Stimulated activated CD4-positive, alpha-beta T cell treated with anti-CD3 and anti-CD28 coated beads, TNF-alpha, amount 100 ng/mL, for 4 hours (primary cell): ENCODE measurements around the gene RPL18A.
"Not testable (repeated sequence)": the region's sequence is repeated elsewhere in the genome, so short reads cannot be mapped to it uniquely, and the experiment has no call there.

ENCODE experiments used
- DNase-seq, 3 experiments: peaks; one replicate each; pipeline ENCODE4 v3.0.0-alpha.2; 2020; ENCODE audit warnings: low read depth in 3 of 3

Gene RPL18A

GRCh38 chr19:17866964-17867486 lies 7.3 kb downstream of the RPL18A start:
- no peak for DNase-seq

- no peak for DNase-seq
Observed at GRCh38 chr19:17868669-17869068, 9.0 kb downstream of the RPL18A start.

GRCh38 chr19:17869114-17869608 lies 9.5 kb downstream of the RPL18A start:
- DNase-seq = no peak

- no peak for DNase-seq
Observed at GRCh38 chr19:17871032-17871877, 11.5 kb downstream of the RPL18A start.

GRCh38 chr19:17871878-17872250 lies 12.2 kb downstream of the RPL18A start, which contains the start of gene SLC5A5:
TSS of gene SLC5A5 (plus strand) at chr19:17871945. CDS start at chr19:17872320, 375 bp downstream.
- no peak for DNase-seq

- DNase-seq = peak in 1 of 3 experiments; percentile 34
Observed at GRCh38 chr19:17872251-17873001, 12.7 kb downstream of the RPL18A start.

- peak in 2 of 3 experiments; percentile 56 to 59 for DNase-seq
Observed at GRCh38 chr19:17873786-17874757, 14.4 kb downstream of the RPL18A start.

GRCh38 chr19:17874758-17875135 lies 15.0 kb downstream of the RPL18A start:
- no peak for DNase-seq

GRCh38 chr19:17877696-17878095 lies 18.0 kb downstream of the RPL18A start:
- DNase-seq = no peak

- no peak for DNase-seq
Observed at GRCh38 chr19:17879466-17879865, 19.8 kb downstream of the RPL18A start.

- no peak for DNase-seq
Observed at GRCh38 chr19:17881701-17882100, 22.0 kb downstream of the RPL18A start.

- DNase-seq = no peak
Observed at GRCh38 chr19:17883627-17884410, 24.1 kb downstream of the RPL18A start.

- no peak for DNase-seq
Observed at GRCh38 chr19:17886515-17886914, 26.8 kb downstream of the RPL18A start.

GRCh38 chr19:17887221-17887620 lies 27.5 kb downstream of the RPL18A start:
- DNase-seq = not testable (repeated sequence)

- no peak for DNase-seq
Observed at GRCh38 chr19:17888260-17888659, 28.6 kb downstream of the RPL18A start.

GRCh38 chr19:17889609-17890214 lies 30.0 kb downstream of the RPL18A start:
- DNase-seq = no peak

GRCh38 chr19:17893766-17894165 lies 34.1 kb downstream of the RPL18A start:
- no peak for DNase-seq

- DNase-seq = no peak
Observed at GRCh38 chr19:17902701-17903100, 43.0 kb downstream of the RPL18A start.

- no peak for DNase-seq
Observed at GRCh38 chr19:17908244-17908643, 48.5 kb downstream of the RPL18A start.
